Tibial nerve (tissue), 4 donors: ENCODE measurements around the gene DNAI2. TPM values are rescaled to one million over a fixed set of nuclear protein-coding genes. Genes with fewer than 3 reads are reported as not detected.
A peak's percentile ranks its signal among the peaks of the same experiment; 100 is the strongest.

Experiments used
- DNase-seq, 2 donors: peaks; one replicate each; pipeline ENCODE4 v3.0.0-alpha.2; 2019; ENCODE audit warnings: low spot score in 2 of 2
- H3K27ac ChIP-seq, 4 donors: fragments of 200-600 bp; sonication (generic) in 3 of 4; one replicate each; pipeline ENCODE4 v1.5.1; 2017 to 2019; ENCODE audit warnings: mild to moderate bottlenecking in 1 of 4
- H3K27me3 ChIP-seq, 2 donors: fragments of 200-600 bp; sonication (generic) in 1 of 2; one replicate each; pipeline versions ENCODE4 v1.5.1 to v1.6.0; 2017 to 2019
- H3K36me3 ChIP-seq, 3 donors: fragments of 200-600 bp; sonication (generic); one replicate each; pipeline ENCODE4 v1.5.1; 2018 to 2019
- H3K4me1 ChIP-seq, 4 donors: fragments of 200-600 bp; sonication (generic) in 3 of 4; one replicate each; pipeline ENCODE4 v1.5.1; 2017 to 2019
- H3K4me3 ChIP-seq, 4 donors: fragments of 200-600 bp; sonication (generic) in 3 of 4; one replicate each; pipeline ENCODE4 v1.5.1; 2017 to 2019; ENCODE audit warnings: mild to moderate bottlenecking in 1 of 4, moderate library complexity in 1 of 4
- H3K9me3 ChIP-seq, 4 donors: fragments of 200-600 bp; sonication (generic) in 3 of 4; one replicate each; pipeline ENCODE4 v1.5.1; 2017 to 2019
- CTCF ChIP-seq, 5 experiments: fragments of 200-600 bp in 3 of 5; fragments of 450-650 bp in 2 of 5; sonication (generic) in 3 of 5; IDR thresholded peaks; one replicate each; pipeline ENCODE4 v1.5.1; 2016 to 2019; ENCODE audit warnings: antibody characterized with exemption in 5 of 5, mild to moderate bottlenecking in 3 of 5, moderate library complexity in 2 of 5
- EP300 ChIP-seq, 2 donors: sonication (generic); formaldehyde crosslinking; IDR thresholded peaks; one replicate each; pipeline ENCODE4 v1.6.1; 2017; ENCODE audit warnings: antibody characterized with exemption in 2 of 2, mild to moderate bottlenecking in 1 of 2
- POLR2A ChIP-seq, 2 donors: fragments of 450-650 bp; IDR thresholded peaks; one replicate each; pipeline ENCODE4 v1.6.1; 2017; ENCODE audit warnings: antibody characterized with exemption in 2 of 2, mild to moderate bottlenecking in 2 of 2, moderate library complexity in 2 of 2
- WGBS, 2 donors: methylation state at CpG; one replicate each; pipeline ENCODE4 v1.1.5; 2018; 5-methylcytosine and 5-hydroxymethylcytosine counted together
- total RNA-seq, 4 donors: library from RNA; depleted of rRNA; stranded (reverse); fragments of >200 nt; gene quantifications; one replicate each; pipeline ENCODE4 v1.1.0, GENCODE V29; 2016

DNAI2 gene
- total RNA-seq, 4 donors from 2014 or later, result 0.60 TPM; not detected in 3

GRCh38 chr17:74351552-74352210 lies 77.6 kb downstream of the DNAI2 start:
- TF ChIP-seq CTCF (IDR thresholded peaks at IDR 0.05) (no peak), EP300 (IDR thresholded peaks at IDR 0.05) (no peak), POLR2A (IDR thresholded peaks at IDR 0.05) (no peak)
- H3K4me3 ChIP-seq, result no peak overlapping the region
- H3K27ac ChIP-seq, result peak overlapping the region in 1 of 4 donors; percentile 63
- DNase-seq, result no peak
- H3K36me3 ChIP-seq, result peaks cover 0 to 8% (median 0%) of the 10 kb centered on the region in 3 donors
- H3K27me3 ChIP-seq, result peaks cover 0 to 66% of the 10 kb centered on the region in 2 donors
- peaks cover 0 to 10% (median 0%) of the 10 kb centered on the region in 4 donors for H3K4me1 ChIP-seq
- WGBS, 2 donors, result 16 to 67% methylated on average over 1 to 31 of the region's 55 CpGs
- H3K9me3 ChIP-seq, result no peaks in the 10 kb centered on the region

GRCh38 chr17:74353446-74354060 lies 79.5 kb downstream of the DNAI2 start:
- DNase-seq, result no peak
- 80 to 86% methylated on average over 8 to 10 of the region's 10 CpGs for WGBS, 2 donors
- no peaks in the 10 kb centered on the region for H3K9me3 ChIP-seq

GRCh38 chr17:74354123-74354522 lies 80.1 kb downstream of the DNAI2 start:
- peaks cover 0 to 89% of the 10 kb centered on the region in 2 donors for H3K27me3 ChIP-seq
- H3K4me1 ChIP-seq, result peaks cover 0 to 20% (median 4%) of the 10 kb centered on the region in 4 donors
- no peak for DNase-seq
- TF ChIP-seq CTCF (IDR thresholded peaks at IDR 0.05) (peak; percentile 27 to 52 (median 31)), EP300 (IDR thresholded peaks at IDR 0.05) (no peak)
- peak overlapping the region in 1 of 4 donors; percentile 63 for H3K27ac ChIP-seq
- no peak overlapping the region for H3K4me3 ChIP-seq
- no peaks in the 10 kb centered on the region for H3K9me3 ChIP-seq
- H3K36me3 ChIP-seq, result peaks cover 0 to 8% (median 0%) of the 10 kb centered on the region in 3 donors
- 23 to 58% methylated on average over 2 to 14 of the region's 29 CpGs for WGBS, 2 donors

More at GRCh38 chr17:74353446-74354060, 79.5 kb downstream of the DNAI2 start:
- Histone ChIP-seq H3K4me3 (no peak overlapping the region), H3K27ac (peak overlapping the region in 1 of 4 donors; percentile 63), H3K27me3 (peaks cover 0 to 83% of the 10 kb centered on the region in 2 donors), H3K36me3 (peaks cover 0 to 8% (median 0%) of the 10 kb centered on the region in 3 donors), H3K4me1 (peaks cover 0 to 20% (median 4%) of the 10 kb centered on the region in 4 donors)
- no peak for TF ChIP-seq POLR2A (IDR thresholded peaks at IDR 0.05)
- no peak for TF ChIP-seq CTCF (IDR thresholded peaks at IDR 0.05)
- no peak for TF ChIP-seq EP300 (IDR thresholded peaks at IDR 0.05)

GRCh38 chr17:74354561-74354960 lies 80.5 kb downstream of the DNAI2 start:
- 74 to 86% methylated on average over 6 to 10 of the region's 10 CpGs for WGBS, 2 donors
- Histone ChIP-seq H3K4me3 (no peak overlapping the region), H3K27me3 (peaks cover 0 to 93% of the 10 kb centered on the region in 2 donors), H3K4me1 (peaks cover 0 to 20% (median 4%) of the 10 kb centered on the region in 4 donors), H3K36me3 (peaks cover 0 to 8% (median 0%) of the 10 kb centered on the region in 3 donors), H3K9me3 (no peaks in the 10 kb centered on the region), H3K27ac (peak overlapping the region in 1 of 4 donors; percentile 63)
- no peak for DNase-seq
- TF ChIP-seq CTCF (IDR thresholded peaks at IDR 0.05) (no peak), EP300 (IDR thresholded peaks at IDR 0.05) (no peak), POLR2A (IDR thresholded peaks at IDR 0.05) (no peak)

- TF ChIP-seq CTCF (IDR thresholded peaks at IDR 0.05) (no peak), EP300 (IDR thresholded peaks at IDR 0.05) (no peak), POLR2A (IDR thresholded peaks at IDR 0.05) (no peak)
- H3K27me3 ChIP-seq, result peaks cover 0 to 96% of the 10 kb centered on the region in 2 donors
- H3K36me3 ChIP-seq, result peaks cover 0 to 8% (median 0%) of the 10 kb centered on the region in 3 donors
- no peak overlapping the region for H3K4me3 ChIP-seq
- 94 to 96% methylated on average over 6 to 7 of the region's 8 CpGs for WGBS, 2 donors
- H3K27ac ChIP-seq, result peak overlapping the region in 1 of 4 donors; percentile 63
- peaks cover 0 to 20% (median 4%) of the 10 kb centered on the region in 4 donors for H3K4me1 ChIP-seq
- H3K9me3 ChIP-seq, result no peaks in the 10 kb centered on the region
- no peak for DNase-seq
Measured at GRCh38 chr17:74355065-74355464, 81.0 kb downstream of the DNAI2 start.
